Measurements from ENCODE around the gene SLC2A5. TPM values are rescaled to one million over a fixed set of nuclear protein-coding genes. Genes with fewer than 3 reads are reported as not detected.

Gene SLC2A5
- total RNA-seq, 1 experiment from 2014 or later: not detected

DNA sequence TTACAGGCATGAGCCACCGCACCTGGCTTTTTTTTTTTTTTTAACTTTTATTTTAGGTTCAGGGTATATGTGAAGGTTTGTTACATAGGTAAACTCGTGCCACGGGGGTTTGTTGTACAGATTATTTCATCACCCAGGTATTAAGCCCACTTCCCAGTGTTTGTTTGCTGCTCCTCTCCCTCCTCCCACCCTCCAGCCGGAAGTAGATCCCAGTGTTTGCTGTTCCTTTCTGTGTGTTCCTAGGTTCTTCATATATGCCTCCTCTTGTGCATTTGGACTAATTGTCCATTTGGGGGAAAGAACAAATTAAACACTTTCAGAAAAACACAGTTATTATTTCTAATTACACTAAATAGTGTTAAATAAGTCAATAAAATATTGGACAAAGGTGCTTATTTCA lies 42.1 kb downstream of the SLC2A5 start:
- no peaks in the 10 kb centered on the region for H3F3A ChIP-seq (ENCODE audit: insufficient read depth, low read depth)
- no peaks in the 10 kb centered on the region for H3K9me2 ChIP-seq (ENCODE audit: insufficient read depth)
- no peak for TF ChIP-seq EZH2 (IDR thresholded peaks at IDR 0.05; ENCODE audit: low read depth)
- TF ChIP-seq, protein P1, sequence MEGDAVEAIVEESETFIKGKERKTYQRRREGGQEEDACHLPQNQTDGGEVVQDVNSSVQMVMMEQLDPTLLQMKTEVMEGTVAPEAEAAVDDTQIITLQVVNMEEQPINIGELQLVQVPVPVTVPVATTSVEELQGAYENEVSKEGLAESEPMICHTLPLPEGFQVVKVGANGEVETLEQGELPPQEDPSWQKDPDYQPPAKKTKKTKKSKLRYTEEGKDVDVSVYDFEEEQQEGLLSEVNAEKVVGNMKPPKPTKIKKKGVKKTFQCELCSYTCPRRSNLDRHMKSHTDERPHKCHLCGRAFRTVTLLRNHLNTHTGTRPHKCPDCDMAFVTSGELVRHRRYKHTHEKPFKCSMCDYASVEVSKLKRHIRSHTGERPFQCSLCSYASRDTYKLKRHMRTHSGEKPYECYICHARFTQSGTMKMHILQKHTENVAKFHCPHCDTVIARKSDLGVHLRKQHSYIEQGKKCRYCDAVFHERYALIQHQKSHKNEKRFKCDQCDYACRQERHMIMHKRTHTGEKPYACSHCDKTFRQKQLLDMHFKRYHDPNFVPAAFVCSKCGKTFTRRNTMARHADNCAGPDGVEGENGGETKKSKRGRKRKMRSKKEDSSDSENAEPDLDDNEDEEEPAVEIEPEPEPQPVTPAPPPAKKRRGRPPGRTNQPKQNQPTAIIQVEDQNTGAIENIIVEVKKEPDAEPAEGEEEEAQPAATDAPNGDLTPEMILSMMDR (conservative IDR thresholded peaks at IDR 0.05): no peak
- H2AFZ ChIP-seq: no peak overlapping the region
- H3K4me2 ChIP-seq: no peak overlapping the region
- ChIA-PET CTCF (no interaction called here), POLR2A (ENCODE audit: unreplicated experiment) (no interaction called here)
- no peak for DNase-seq
- H3K79me2 ChIP-seq (ENCODE audit: low read depth): no peaks in the 10 kb centered on the region
- H4K20me1 ChIP-seq (ENCODE audit: insufficient read depth): no peaks in the 10 kb centered on the region
- H3K4me1 ChIP-seq (replicated peaks; ENCODE audit: insufficient read depth): no peaks in the 10 kb centered on the region
- H3K36me3 ChIP-seq (ENCODE audit: low read depth): no peaks in the 10 kb centered on the region
- H3K27me3 ChIP-seq (ENCODE audit: insufficient read depth, low read depth): no peaks in the 10 kb centered on the region
- intact Hi-C loops (cut with micrococcal nuclease; ENCODE audit: unreplicated experiment): no loop called here
- no TSS peak for BruUV-seq (replicated peaks)
- H3K27ac ChIP-seq: no peak overlapping the region
- no peaks in the 10 kb centered on the region for H3K9me3 ChIP-seq (ENCODE audit: insufficient read depth, low read depth)
- no peak overlapping the region for H3K4me3 ChIP-seq

DNA sequence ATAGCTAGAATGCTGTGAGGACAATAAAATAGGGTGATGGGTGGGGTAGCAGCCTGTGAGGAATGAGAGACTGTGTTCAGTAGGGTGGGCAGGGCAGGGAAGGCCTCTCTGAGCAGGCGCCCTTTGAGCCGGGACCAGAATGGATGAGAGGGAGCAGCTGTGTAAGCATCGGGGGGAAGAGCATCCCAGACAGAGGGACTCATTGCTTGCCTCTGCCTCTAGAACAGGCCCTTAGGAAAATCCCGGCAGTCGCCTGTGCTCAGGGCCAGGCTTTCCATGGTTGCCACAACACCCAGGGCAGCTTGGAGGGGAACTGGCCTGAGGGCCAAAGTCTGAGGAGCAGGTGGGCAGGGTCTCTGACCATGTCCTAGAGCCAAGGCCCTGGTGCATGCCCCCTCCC lies 44.0 kb downstream of the SLC2A5 start:
- intact Hi-C loops (cut with micrococcal nuclease; ENCODE audit: unreplicated experiment): no loop called here
- no peaks in the 10 kb centered on the region for H3K27me3 ChIP-seq (ENCODE audit: insufficient read depth, low read depth)
- H3K4me3 ChIP-seq: no peak overlapping the region
- H3K9me2 ChIP-seq (ENCODE audit: insufficient read depth): no peaks in the 10 kb centered on the region
- no peak overlapping the region for H3K27ac ChIP-seq
- POLR2A ChIA-PET (ENCODE audit: unreplicated experiment): no interaction called here
- no peaks in the 10 kb centered on the region for H3K79me2 ChIP-seq (ENCODE audit: low read depth)
- no peaks in the 10 kb centered on the region for H3F3A ChIP-seq (ENCODE audit: insufficient read depth, low read depth)
- no peaks in the 10 kb centered on the region for H3K4me1 ChIP-seq (replicated peaks; ENCODE audit: insufficient read depth)
- H3K4me2 ChIP-seq: no peak overlapping the region
- CTCF ChIA-PET: no interaction called here
- TF ChIP-seq, protein P1 (conservative IDR thresholded peaks at IDR 0.05): no peak
- TF ChIP-seq EZH2 (IDR thresholded peaks at IDR 0.05; ENCODE audit: low read depth): no peak
- no TSS peak for BruUV-seq (replicated peaks)
- H2AFZ ChIP-seq: no peak overlapping the region
- DNase-seq: no peak
- H3K36me3 ChIP-seq (ENCODE audit: low read depth): no peaks in the 10 kb centered on the region
- H4K20me1 ChIP-seq (ENCODE audit: insufficient read depth): no peaks in the 10 kb centered on the region
- H3K9me3 ChIP-seq (ENCODE audit: insufficient read depth, low read depth): no peaks in the 10 kb centered on the region

DNA sequence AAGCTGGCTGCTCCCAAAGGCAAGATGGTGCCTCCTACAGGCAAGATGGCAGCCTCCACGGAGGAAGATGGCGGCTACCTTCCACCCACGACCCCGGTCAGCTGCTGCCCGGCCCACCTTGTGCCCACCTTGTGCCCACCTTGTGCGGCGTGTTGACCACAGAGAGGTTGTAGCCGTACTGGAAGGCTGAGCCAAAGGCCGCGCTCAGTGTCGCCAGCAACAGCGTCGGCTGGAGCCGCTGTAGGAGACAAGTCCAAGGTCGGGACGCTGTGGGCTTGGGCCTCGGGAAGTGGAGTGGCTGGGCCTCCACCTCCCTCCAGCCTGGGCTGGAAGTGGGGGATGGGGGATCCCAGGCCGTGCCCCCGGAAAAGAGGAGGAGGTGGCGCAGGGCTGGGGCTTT lies 44.6 kb downstream of the SLC2A5 start:
- H3K36me3 ChIP-seq (ENCODE audit: low read depth): no peaks in the 10 kb centered on the region
- H3K79me2 ChIP-seq (ENCODE audit: low read depth): no peaks in the 10 kb centered on the region
- CTCF ChIA-PET: no interaction called here
- H3K4me1 ChIP-seq (replicated peaks; ENCODE audit: insufficient read depth): no peaks in the 10 kb centered on the region
- POLR2A ChIA-PET (ENCODE audit: unreplicated experiment): no interaction called here
- DNase-seq: no peak
- TF ChIP-seq EZH2 (IDR thresholded peaks at IDR 0.05; ENCODE audit: low read depth): no peak
- TF ChIP-seq, protein P1 (conservative IDR thresholded peaks at IDR 0.05): no peak
- H3K27ac ChIP-seq: no peak overlapping the region
- H3K9me2 ChIP-seq (ENCODE audit: insufficient read depth): no peaks in the 10 kb centered on the region
- intact Hi-C loops (cut with micrococcal nuclease; ENCODE audit: unreplicated experiment): no loop called here
- no peaks in the 10 kb centered on the region for H3K9me3 ChIP-seq (ENCODE audit: insufficient read depth, low read depth)
- no peaks in the 10 kb centered on the region for H4K20me1 ChIP-seq (ENCODE audit: insufficient read depth)
- no peak overlapping the region for H3K4me2 ChIP-seq
- no peaks in the 10 kb centered on the region for H3F3A ChIP-seq (ENCODE audit: insufficient read depth, low read depth)
- H3K27me3 ChIP-seq (ENCODE audit: insufficient read depth, low read depth): no peaks in the 10 kb centered on the region
- H3K4me3 ChIP-seq: no peak overlapping the region
- H2AFZ ChIP-seq: no peak overlapping the region
- no TSS peak for BruUV-seq (replicated peaks)

Measured in PC-9 (cell line).